Loucy (cell line): ENCODE measurements around the gene KCNK13.

Experiments
- H2AFZ ChIP-seq: fragments of 200-600 bp; sonication (generic); 2 replicates; pipeline ENCODE4 v1.6.0; 2016; ENCODE audit warnings: antibody characterized with exemption, mild to moderate bottlenecking, low read length, moderate library complexity
- H3F3A ChIP-seq: fragments of 200-600 bp; 2 replicates; pipeline ENCODE4 v1.6.0; 2016; ENCODE audit warnings: antibody characterized with exemption, low read depth, mild to moderate bottlenecking
- H3K27me3 ChIP-seq: fragments of 200-600 bp; sonication (generic); 2 replicates; pipeline ENCODE4 v1.6.1; 2014; ENCODE audit warnings: low read length, mild to moderate bottlenecking; ENCODE audit not compliant: insufficient read depth, poor library complexity, severe bottlenecking
- H3K36me3 ChIP-seq: fragments of 200-600 bp; sonication (generic); 2 replicates; pipeline ENCODE4 v1.6.1; 2016; ENCODE audit warnings: low read length; ENCODE audit not compliant: insufficient read depth
- H3K4me1 ChIP-seq: fragments of 200-600 bp; sonication (generic); 2 replicates; pipeline ENCODE4 v1.5.1; 2014; ENCODE audit warnings: low read length, mild to moderate bottlenecking; ENCODE audit not compliant: insufficient read depth, poor library complexity, severe bottlenecking
- H3K4me2 ChIP-seq: fragments of 200-600 bp; sonication (generic); 2 replicates; pipeline ENCODE4 v1.6.0; 2014; ENCODE audit warnings: antibody characterized with exemption, low read length, low read depth, mild to moderate bottlenecking; ENCODE audit not compliant: poor library complexity, severe bottlenecking
- H3K4me3 ChIP-seq: fragments of 200-600 bp; sonication (generic); 2 replicates; pipeline ENCODE4 v1.5.1; 2014; ENCODE audit warnings: low read length, mild to moderate bottlenecking, mixed read lengths; ENCODE audit not compliant: poor library complexity, severe bottlenecking
- H3K79me2 ChIP-seq: fragments of 200-600 bp; sonication (generic); 2 replicates; pipeline ENCODE4 v1.6.1; 2014; ENCODE audit warnings: low read length; ENCODE audit not compliant: insufficient read depth
- H3K9ac ChIP-seq: fragments of 200-600 bp; sonication (generic); 2 replicates; pipeline ENCODE4 v1.6.0; 2014; ENCODE audit warnings: mild to moderate bottlenecking, low read depth, low read length, moderate library complexity; ENCODE audit not compliant: poor library complexity, severe bottlenecking
- H3K9me2 ChIP-seq: fragments of 200-600 bp; sonication (generic); replicated peaks from 2 replicates; pipeline ENCODE4 v1.6.1; 2016; ENCODE audit warnings: low read depth, low read length, mixed read lengths
- H3K9me3 ChIP-seq: fragments of 200-600 bp; sonication (generic); 2 replicates; pipeline ENCODE4 v1.6.1; 2014; ENCODE audit warnings: mild to moderate bottlenecking, antibody characterized with exemption, low read length, low read depth; ENCODE audit not compliant: insufficient read depth
- H4K20me1 ChIP-seq: fragments of 200-600 bp; sonication (generic); 2 replicates; pipeline ENCODE4 v1.6.0; 2014; ENCODE audit warnings: antibody characterized with exemption, low read length, mild to moderate bottlenecking; ENCODE audit not compliant: insufficient read depth, poor library complexity, severe bottlenecking
- EZH2phosphoT487 ChIP-seq: fragments of 200-600 bp; IDR thresholded peaks from 2 replicates; pipeline ENCODE4 v1.6.1; 2018; ENCODE audit warnings: antibody characterized with exemption, mild to moderate bottlenecking, moderate library complexity, borderline replicate concordance
- TF ChIP-seq, protein P1 (sequence below): fragments of 200-600 bp; sonication (generic); conservative IDR thresholded peaks from 2 replicates; pipeline ENCODE4 v1.5.1; 2014; ENCODE audit warnings: mild to moderate bottlenecking, antibody characterized with exemption, low read length

KCNK13 gene

DNA sequence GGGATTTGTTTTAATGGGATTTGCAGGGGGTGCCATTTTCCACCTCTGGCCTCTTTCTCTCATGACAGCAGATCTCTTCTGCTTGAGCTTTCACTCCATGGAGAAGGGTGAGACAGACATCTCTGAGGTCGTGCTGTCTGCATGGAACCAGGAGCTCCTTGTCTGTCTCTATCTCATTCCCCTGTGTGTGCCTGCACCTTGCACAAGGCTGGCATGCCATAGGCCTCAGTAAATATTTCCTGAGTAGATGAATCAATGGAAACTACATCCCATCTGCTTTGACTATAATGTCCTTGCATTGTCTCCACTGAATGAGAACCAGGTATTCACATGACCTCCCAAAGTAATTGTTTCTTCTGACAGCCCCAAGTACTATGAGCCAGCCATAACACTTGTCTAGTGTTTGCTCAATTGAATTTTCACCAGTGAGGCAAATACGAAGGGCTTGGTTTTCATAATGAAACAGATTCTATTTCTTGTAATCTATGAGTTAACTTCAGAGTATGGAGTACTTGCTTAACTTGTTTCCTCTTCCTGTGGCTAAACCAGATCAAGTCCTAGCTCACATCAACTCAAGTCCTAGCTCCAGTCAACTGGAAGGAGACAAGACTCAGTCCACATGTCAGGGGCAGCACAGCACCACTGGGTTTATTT, 32.3 kb downstream of the KCNK13 start:
- H3K9ac ChIP-seq, result no peak overlapping the region
- no peaks in the 10 kb centered on the region for H3K9me3 ChIP-seq
- no peaks in the 10 kb centered on the region for H3K36me3 ChIP-seq
- H3K79me2 ChIP-seq, result no peaks in the 10 kb centered on the region
- H3K4me3 ChIP-seq, result no peak overlapping the region
- H3K9me2 ChIP-seq, result no peaks in the 10 kb centered on the region
- H3K4me1 ChIP-seq, result no peaks in the 10 kb centered on the region
- H3K27me3 ChIP-seq, result no peaks in the 10 kb centered on the region
- H4K20me1 ChIP-seq, result no peaks in the 10 kb centered on the region
- H3F3A ChIP-seq, result no peaks in the 10 kb centered on the region
- TF ChIP-seq, protein P1, sequence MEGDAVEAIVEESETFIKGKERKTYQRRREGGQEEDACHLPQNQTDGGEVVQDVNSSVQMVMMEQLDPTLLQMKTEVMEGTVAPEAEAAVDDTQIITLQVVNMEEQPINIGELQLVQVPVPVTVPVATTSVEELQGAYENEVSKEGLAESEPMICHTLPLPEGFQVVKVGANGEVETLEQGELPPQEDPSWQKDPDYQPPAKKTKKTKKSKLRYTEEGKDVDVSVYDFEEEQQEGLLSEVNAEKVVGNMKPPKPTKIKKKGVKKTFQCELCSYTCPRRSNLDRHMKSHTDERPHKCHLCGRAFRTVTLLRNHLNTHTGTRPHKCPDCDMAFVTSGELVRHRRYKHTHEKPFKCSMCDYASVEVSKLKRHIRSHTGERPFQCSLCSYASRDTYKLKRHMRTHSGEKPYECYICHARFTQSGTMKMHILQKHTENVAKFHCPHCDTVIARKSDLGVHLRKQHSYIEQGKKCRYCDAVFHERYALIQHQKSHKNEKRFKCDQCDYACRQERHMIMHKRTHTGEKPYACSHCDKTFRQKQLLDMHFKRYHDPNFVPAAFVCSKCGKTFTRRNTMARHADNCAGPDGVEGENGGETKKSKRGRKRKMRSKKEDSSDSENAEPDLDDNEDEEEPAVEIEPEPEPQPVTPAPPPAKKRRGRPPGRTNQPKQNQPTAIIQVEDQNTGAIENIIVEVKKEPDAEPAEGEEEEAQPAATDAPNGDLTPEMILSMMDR, result no peak
- TF ChIP-seq EZH2phosphoT487, result no peak
- H2AFZ ChIP-seq, result no peak overlapping the region
- no peak overlapping the region for H3K4me2 ChIP-seq

- H3K9ac ChIP-seq, result no peak overlapping the region
- no peaks in the 10 kb centered on the region for H3K9me3 ChIP-seq
- H3K27me3 ChIP-seq, result no peaks in the 10 kb centered on the region
- H3K4me1 ChIP-seq, result no peaks in the 10 kb centered on the region
- no peaks in the 10 kb centered on the region for H3K79me2 ChIP-seq
- H3K36me3 ChIP-seq, result no peaks in the 10 kb centered on the region
- no peaks in the 10 kb centered on the region for H3K9me2 ChIP-seq
- no peak overlapping the region for H3K4me3 ChIP-seq
- no peaks in the 10 kb centered on the region for H3F3A ChIP-seq
- no peak overlapping the region for H2AFZ ChIP-seq
- no peaks in the 10 kb centered on the region for H4K20me1 ChIP-seq
- H3K4me2 ChIP-seq, result no peak overlapping the region
- TF ChIP-seq, protein P1, result no peak
- TF ChIP-seq EZH2phosphoT487, result no peak
Measured at GRCh38 chr14:90095096-90095495, 33.3 kb downstream of the KCNK13 start.

- Histone ChIP-seq H3K4me3 (no peak overlapping the region), H3K27me3 (no peaks in the 10 kb centered on the region), H3K4me2 (no peak overlapping the region), H3K9ac (no peak overlapping the region), H3K9me2 (no peaks in the 10 kb centered on the region), H3K79me2 (no peaks in the 10 kb centered on the region), H2AFZ (no peak overlapping the region; the same call in 1 of the 2 replicates), H3K4me1 (no peaks in the 10 kb centered on the region), H3K9me3 (no peaks in the 10 kb centered on the region), H3F3A (no peaks in the 10 kb centered on the region), H3K36me3 (no peaks in the 10 kb centered on the region), H4K20me1 (no peaks in the 10 kb centered on the region)
- no peak for TF ChIP-seq EZH2phosphoT487
- TF ChIP-seq, protein P1, result no peak
Measured at GRCh38 chr14:90096566-90096965, 34.8 kb downstream of the KCNK13 start.
